Adrenal gland (tissue), 12 donors: ENCODE measurements around the gene SLC35D3. TPM values are rescaled to one million over a fixed set of nuclear protein-coding genes. Genes with fewer than 3 reads are reported as not detected.

Experiments used
- DNase-seq, 7 donors: peaks; one replicate each; pipeline ENCODE4 v3.0.0-alpha.2; 2019 to 2020
- H3K27ac ChIP-seq, 5 donors: fragments of 200-600 bp; sonication (generic) in 4 of 5; 1 replicate in 3 of 5; 2 replicates in 2 of 5; pipeline versions ENCODE4 v1.5.1 to v1.8.0; 2016 to 2020; ENCODE audit warnings: mild to moderate bottlenecking in 1 of 5
- H3K27me3 ChIP-seq: fragments of 200-600 bp; 2 replicates; pipeline ENCODE4 v1.8.0; 2021
- H3K36me3 ChIP-seq, 2 donors: fragments of 200-600 bp; replicated peaks in 1 of 2; 1 replicate in 1 of 2; 2 replicates in 1 of 2; pipeline versions ENCODE4 v1.5.1 to v1.8.0; 2018 to 2022
- H3K4me1 ChIP-seq, 2 donors: fragments of 200-600 bp; replicated peaks in 1 of 2; 1 replicate in 1 of 2; 2 replicates in 1 of 2; pipeline versions ENCODE4 v1.5.1 to v1.8.0; 2018 to 2021
- H3K4me3 ChIP-seq, 4 donors: fragments of 200-600 bp; sonication (generic) in 3 of 4; one replicate each; pipeline ENCODE4 v1.5.1; 2016 to 2018
- H3K9me3 ChIP-seq, 3 donors: fragments of 200-600 bp; sonication (generic) in 1 of 3; replicated peaks in 1 of 3; 1 replicate in 2 of 3; 2 replicates in 1 of 3; pipeline versions ENCODE4 v1.5.1 to v1.8.0; 2016 to 2021
- CTCF ChIP-seq, 6 experiments: fragments of 450-650 bp in 4 of 6; fragments of 200-600 bp in 2 of 6; sonication (generic) in 1 of 6; IDR thresholded peaks; 1 replicate in 5 of 6; 2 replicates in 1 of 6; pipeline versions ENCODE4 v1.5.1 to v1.8.0; 2016 to 2021; ENCODE audit warnings: antibody characterized with exemption in 6 of 6, mild to moderate bottlenecking in 2 of 6, moderate library complexity in 1 of 6
- POLR2A ChIP-seq, 2 donors: fragments of 450-650 bp; IDR thresholded peaks; one replicate each; pipeline ENCODE4 v1.6.1; 2017; ENCODE audit warnings: antibody characterized with exemption in 2 of 2, mild to moderate bottlenecking in 2 of 2, moderate library complexity in 1 of 2
- WGBS, 4 donors: extraction: QIAGEN DNeasy Blood & Tissue Kit in 2 of 4; methylation state at CpG; one replicate each; pipeline versions ENCODE4 v1.1.5 to v1.1.7; 2013 to 2017; 5-methylcytosine and 5-hydroxymethylcytosine counted together
- intact Hi-C, 2 donors: fragments of 100-400 bp; cut with DNase I; formaldehyde crosslinking; loops; one replicate each; pipeline versions ENCODE4 v1.14.1 to v1.15.0; 2022 to 2023
- polyA plus RNA-seq, 3 donors: library from polyadenylated mRNA; stranded (reverse); fragments of 200-250 nt in 2 of 3; fragments of 350-450 nt in 1 of 3; fragmentation: Illumina TruSeq in 1 of 3; extraction: RNeasy Lipid Tissue Mini Kit (QIAGEN cat#74804) in 1 of 3; gene quantifications; one replicate each; pipeline ENCODE4 v1.2.3, GENCODE V29; 2013 to 2014
- total RNA-seq, 9 donors: library from RNA; depleted of rRNA in 4 of 9; stranded (reverse); fragments of >200 nt in 4 of 9; fragments of 120-200 nt in 1 of 9; fragmentation: NEBNext Ultra II Directional in 1 of 9; extraction: Animal tissue kit (Norgen Biotek cat#: 25700) in 1 of 9; gene quantifications; one replicate each; pipeline versions ENCODE4 v1.1.0 to v1.2.4, GENCODE V29; 2013 to 2023
- donor health status: healthy with polysubstance abuse.
- donor health status: Bipolar disorder and iron deficiency.
- donor health status: DM: yes; HTN: yes; CAD: no.
- donor health status: DM: no; HTN: no; CAD: no.
- donor health status: DM: no; HTN: no; CAD: no.
- donor health status: DM: yes; HTN: yes; CAD: no.

The SLC35D3 gene
- total and polyA plus RNA-seq, 12 donors = 0.06 to 4.8 (median 0.55) TPM; not detected in 4

DNA sequence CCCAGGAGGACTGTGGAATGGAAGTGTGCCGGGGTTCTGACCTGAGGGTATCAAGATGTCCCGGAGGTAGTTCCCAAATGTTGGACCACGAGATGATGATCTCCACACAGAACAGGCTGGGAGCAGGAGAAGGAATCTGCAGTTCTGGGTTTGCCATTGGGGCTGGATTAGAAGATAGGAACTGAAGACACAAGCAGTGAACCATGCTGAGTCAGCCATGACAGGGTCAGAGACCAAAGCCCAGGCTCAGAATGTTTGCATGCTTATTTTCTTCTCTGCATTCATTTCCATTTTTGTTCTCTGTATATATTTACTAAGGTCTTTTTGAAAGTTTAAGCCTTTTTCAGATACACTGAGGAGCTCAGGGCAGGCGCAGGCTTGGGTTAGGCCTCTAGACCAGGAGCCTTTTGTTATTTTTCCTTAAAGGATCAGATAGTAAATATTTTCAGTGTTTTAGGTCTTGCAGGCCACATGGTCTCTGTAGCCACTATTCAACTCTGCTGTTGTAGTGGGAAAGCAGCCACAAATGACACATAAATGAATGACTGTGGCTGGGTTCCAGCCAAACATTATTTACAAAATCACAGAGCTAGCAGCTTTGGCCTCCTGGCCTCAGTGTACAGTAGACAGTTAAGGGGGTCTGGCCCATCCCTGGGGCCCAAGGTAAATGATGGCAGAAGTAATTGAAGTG is 28.5 kb downstream of the SLC35D3 start:
- H3K36me3 ChIP-seq = no peaks in the 10 kb centered on the region
- WGBS, 4 donors = 78 to 90% (median 85%) methylated on average over 4 of the region's 4 CpGs
- no peak overlapping the region for H3K4me3 ChIP-seq
- H3K27ac ChIP-seq = no peak overlapping the region
- peaks cover 3% of the 10 kb centered on the region for H3K27me3 ChIP-seq
- TF ChIP-seq POLR2A (IDR thresholded peaks at IDR 0.05) (no peak), CTCF (IDR thresholded peaks at IDR 0.05) (no peak)
- H3K4me1 ChIP-seq = no peaks in the 10 kb centered on the region
- DNase-seq = no peak
- no peaks in the 10 kb centered on the region for H3K9me3 ChIP-seq
- intact Hi-C loops = no loop called here

GRCh38 chr6:136952714-136953260 is 30.7 kb downstream of the SLC35D3 start:
- Histone ChIP-seq H3K9me3 (no peaks in the 10 kb centered on the region), H3K27ac (no peak overlapping the region), H3K4me1 (no peaks in the 10 kb centered on the region), H3K27me3 (peaks cover 3% of the 10 kb centered on the region), H3K36me3 (no peaks in the 10 kb centered on the region), H3K4me3 (no peak overlapping the region)
- TF ChIP-seq POLR2A (IDR thresholded peaks at IDR 0.05) = no peak
- TF ChIP-seq CTCF (IDR thresholded peaks at IDR 0.05) = no peak
- no peak for DNase-seq
- intact Hi-C loops = no loop called here
- WGBS, 4 donors = 53 to 79% (median 60%) methylated on average over 7 of the region's 7 CpGs

GRCh38 chr6:136955123-136955522 is 33.0 kb downstream of the SLC35D3 start:
- Histone ChIP-seq H3K36me3 (no peaks in the 10 kb centered on the region), H3K9me3 (no peaks in the 10 kb centered on the region), H3K4me1 (no peaks in the 10 kb centered on the region), H3K4me3 (no peak overlapping the region), H3K27me3 (peaks cover 3% of the 10 kb centered on the region), H3K27ac (no peak overlapping the region)
- 79 to 90% (median 87%) methylated on average over 3 of the region's 3 CpGs for WGBS, 4 donors
- TF ChIP-seq POLR2A (IDR thresholded peaks at IDR 0.05) (no peak), CTCF (IDR thresholded peaks at IDR 0.05) (no peak)
- DNase-seq = no peak
- intact Hi-C loops = no loop called here

- TF ChIP-seq CTCF (IDR thresholded peaks at IDR 0.05) (no peak), POLR2A (IDR thresholded peaks at IDR 0.05) (no peak)
- Histone ChIP-seq H3K4me1 (no peaks in the 10 kb centered on the region), H3K27ac (no peak overlapping the region), H3K4me3 (no peak overlapping the region), H3K27me3 (peaks cover 3% of the 10 kb centered on the region), H3K36me3 (no peaks in the 10 kb centered on the region), H3K9me3 (no peaks in the 10 kb centered on the region)
- no peak for DNase-seq
- WGBS, 4 donors = 54 to 67% (median 62%) methylated on average over 12 to 14 of the region's 14 CpGs
- intact Hi-C loops = no loop called here
Measured at GRCh38 chr6:136956590-136957544, 34.8 kb downstream of the SLC35D3 start.
